Measurements from ENCODE around the gene TRABD2A. TPM values are rescaled to one million over a fixed set of nuclear protein-coding genes. Genes with fewer than 3 reads are reported as not detected.

The TRABD2A gene
- total RNA-seq, 4 donors from 2014 or later: 0.14 to 3.0 (median 0.29) TPM; not detected in 1

DNA sequence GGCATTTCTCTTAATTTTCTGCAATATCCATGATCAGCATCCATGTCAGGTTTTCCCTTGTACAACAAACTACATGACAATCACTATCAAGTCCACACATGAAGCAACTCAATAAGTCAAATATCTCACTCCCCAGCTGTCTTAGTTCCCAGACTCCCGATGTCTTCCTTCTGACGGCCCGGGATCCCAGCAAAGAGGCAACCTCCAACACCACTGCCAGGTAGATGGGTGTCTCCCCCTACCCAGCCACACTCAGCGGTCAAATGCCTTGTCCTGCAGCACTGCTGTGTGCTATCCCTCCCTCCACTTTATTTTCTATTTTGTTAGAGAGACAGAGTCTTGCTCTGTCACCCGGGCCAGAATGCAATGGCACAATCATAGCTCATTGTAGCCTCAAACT, 23.3 kb downstream of the TRABD2A start:
- Histone ChIP-seq H3K27ac (no peak overlapping the region), H3K9me3 (no peaks in the 10 kb centered on the region), H3K36me3 (no peaks in the 10 kb centered on the region), H3K27me3 (no peaks in the 10 kb centered on the region), H3K4me1 (no peaks in the 10 kb centered on the region), H3K4me3 (no peak overlapping the region)
- TF ChIP-seq CTCF (IDR thresholded peaks at IDR 0.05) (no peak), POLR2A (IDR thresholded peaks at IDR 0.05) (no peak)
- no peak for DNase-seq
- intact Hi-C loops (cut with DNase I; ENCODE audit: low total_unique reads): no loop called here

GRCh38 chr2:84856787-84857186, 24.1 kb downstream of the TRABD2A start:
- intact Hi-C loops (cut with DNase I; ENCODE audit: low total_unique reads): no loop called here

GRCh38 chr2:84855731-84856130, 25.2 kb downstream of the TRABD2A start:
- Histone ChIP-seq H3K4me1 (no peaks in the 10 kb centered on the region), H3K36me3 (no peaks in the 10 kb centered on the region), H3K4me3 (no peak overlapping the region), H3K27me3 (no peaks in the 10 kb centered on the region), H3K27ac (no peak overlapping the region), H3K9me3 (no peaks in the 10 kb centered on the region)
- intact Hi-C loops (cut with DNase I; ENCODE audit: low total_unique reads): no loop called here
- TF ChIP-seq CTCF (IDR thresholded peaks at IDR 0.05): no peak
- TF ChIP-seq POLR2A (IDR thresholded peaks at IDR 0.05): no peak
- DNase-seq: no peak

More at GRCh38 chr2:84856787-84857186, 24.1 kb downstream of the TRABD2A start:
- TF ChIP-seq POLR2A (IDR thresholded peaks at IDR 0.05) (no peak), CTCF (IDR thresholded peaks at IDR 0.05) (no peak)
- no peaks in the 10 kb centered on the region for H3K9me3 ChIP-seq
- H3K4me1 ChIP-seq: no peaks in the 10 kb centered on the region
- DNase-seq: no peak
- no peak overlapping the region for H3K27ac ChIP-seq
- H3K4me3 ChIP-seq: no peak overlapping the region
- H3K27me3 ChIP-seq: no peaks in the 10 kb centered on the region
- H3K36me3 ChIP-seq: no peaks in the 10 kb centered on the region

DNA sequence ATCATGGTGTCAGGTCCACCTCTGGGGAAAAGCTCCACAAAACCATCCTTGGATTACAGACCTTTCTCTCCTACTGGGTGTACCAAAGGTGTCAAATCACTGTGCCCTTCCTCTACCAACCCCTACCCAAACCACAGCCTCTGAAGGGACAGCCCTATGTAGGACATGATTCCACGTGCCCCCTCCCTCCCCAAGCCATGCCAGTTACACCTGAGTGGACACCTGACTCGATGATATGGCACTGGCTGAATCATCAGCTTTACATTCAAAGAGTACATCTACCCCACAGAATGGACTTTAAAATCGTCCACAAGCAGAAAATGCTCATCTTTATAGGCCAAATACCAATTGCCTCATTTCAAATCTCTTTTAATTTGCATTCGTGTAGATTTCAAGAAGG, 26.0 kb downstream of the TRABD2A start:
- no peaks in the 10 kb centered on the region for H3K27me3 ChIP-seq
- no peak for DNase-seq
- TF ChIP-seq POLR2A (IDR thresholded peaks at IDR 0.05): no peak
- TF ChIP-seq CTCF (IDR thresholded peaks at IDR 0.05): no peak
- H3K4me3 ChIP-seq: no peak overlapping the region
- intact Hi-C loops (cut with DNase I; ENCODE audit: low total_unique reads): no loop called here
- no peaks in the 10 kb centered on the region for H3K36me3 ChIP-seq
- no peak overlapping the region for H3K27ac ChIP-seq
- no peaks in the 10 kb centered on the region for H3K4me1 ChIP-seq
- H3K9me3 ChIP-seq: no peaks in the 10 kb centered on the region

DNA sequence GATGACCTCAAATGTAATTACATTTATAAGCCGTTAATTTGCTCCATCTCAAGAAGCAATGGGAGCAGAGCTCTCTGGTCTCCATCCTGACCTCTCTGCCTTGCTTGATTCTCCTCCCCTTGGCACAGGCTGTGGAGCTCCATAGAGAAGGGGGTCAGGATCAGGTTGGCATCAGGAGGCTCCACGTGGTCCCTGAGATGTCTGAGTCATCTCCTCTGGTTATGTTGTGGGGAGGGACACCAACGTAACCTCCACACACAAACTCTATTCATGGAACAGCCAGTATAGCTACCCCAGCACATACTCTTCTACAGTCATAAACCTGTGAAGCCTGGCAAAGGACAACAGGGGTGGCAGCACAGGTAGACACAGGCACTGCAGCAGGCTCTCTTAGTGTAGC, 29.0 kb downstream of the TRABD2A start:
- Histone ChIP-seq H3K4me1 (no peaks in the 10 kb centered on the region), H3K9me3 (no peaks in the 10 kb centered on the region), H3K27me3 (no peaks in the 10 kb centered on the region), H3K4me3 (no peak overlapping the region), H3K36me3 (no peaks in the 10 kb centered on the region), H3K27ac (no peak overlapping the region)
- DNase-seq: no peak
- TF ChIP-seq POLR2A (IDR thresholded peaks at IDR 0.05) (no peak), CTCF (IDR thresholded peaks at IDR 0.05) (no peak)
- intact Hi-C loops (cut with DNase I; ENCODE audit: low total_unique reads): no loop called here

Data from uterus (tissue), 4 donors.